Fibroblast of mammary gland (primary cell): ENCODE data around the gene THBS3.

Experiments used
- DNase-seq: peaks from one replicate; pipeline ENCODE4 v3.0.0-alpha.2; 2010; ENCODE audit warnings: low read depth
- H3K4me3 ChIP-seq: 2 replicates; pipeline ENCODE4 v1.5.1; 2011; ENCODE audit warnings: low read depth, mild to moderate bottlenecking, low read length, moderate library complexity; ENCODE audit not compliant: control insufficient read depth
- CTCF ChIP-seq: conservative IDR thresholded peaks from 2 replicates; pipeline ENCODE4 v1.5.1; 2011; ENCODE audit warnings: low read depth, low read length, inconsistent platforms; ENCODE audit not compliant: control insufficient read depth, insufficient read depth

THBS3 gene

GRCh38 chr1:155200920-155201319 lies 6.8 kb downstream of the THBS3 start:
- H3K4me3 ChIP-seq: no peak overlapping the region
- TF ChIP-seq CTCF: no peak
- DNase-seq: no peak

- TF ChIP-seq CTCF: no peak
- H3K4me3 ChIP-seq: no peak overlapping the region
- DNase-seq: no peak
Observed at GRCh38 chr1:155199792-155200191, 7.9 kb downstream of the THBS3 start.

GRCh38 chr1:155198547-155198906 lies 9.2 kb downstream of the THBS3 start:
- no peak for TF ChIP-seq CTCF
- no peak overlapping the region for H3K4me3 ChIP-seq
- DNase-seq: no peak

GRCh38 chr1:155197901-155198546 lies 9.7 kb downstream of the THBS3 start:
- TF ChIP-seq CTCF: no peak
- H3K4me3 ChIP-seq: no peak overlapping the region
- no peak for DNase-seq

- no peak overlapping the region for H3K4me3 ChIP-seq
- no peak for DNase-seq
Observed at GRCh38 chr1:155196893-155197638, 10.6 kb downstream of the THBS3 start.

More at GRCh38 chr1:155196893-155197638, 10.6 kb downstream of the THBS3 start:
- no peak for TF ChIP-seq CTCF
